PFSK-1 (cell line): Measurements from ENCODE around the gene GTF2H1.

Experiments used
- FOXP2 ChIP-seq: optimal IDR thresholded peaks from 2 replicates; pipeline ENCODE3; 2011; ENCODE audit warnings: borderline replicate concordance, control low read depth, inconsistent platforms; ENCODE audit not compliant: insufficient read depth; ENCODE audit errors: extremely low read length, extremely low read depth
- POLR2AphosphoS5 ChIP-seq: IDR thresholded peaks from 2 replicates; pipeline ENCODE4 v1.6.1; 2012; ENCODE audit warnings: low read depth, mild to moderate bottlenecking, control low read depth, low read length, moderate library complexity
- REST ChIP-seq, 2 experiments: IDR thresholded peaks; 2 replicates each; pipeline versions ENCODE4 v1.6.1 to v1.8.0; 2011 to 2012; ENCODE audit warnings: low read depth in 2 of 2, low read length in 2 of 2, control low read depth in 1 of 2, inconsistent platforms in 1 of 2, mild to moderate bottlenecking in 1 of 2, moderate library complexity in 1 of 2; ENCODE audit not compliant: insufficient read depth in 1 of 2
- TAF1 ChIP-seq: IDR thresholded peaks from 2 replicates; pipeline ENCODE4 v1.6.1; 2012; ENCODE audit warnings: low read length, control low read depth, borderline replicate concordance; ENCODE audit not compliant: insufficient read depth

- TF ChIP-seq REST (IDR thresholded peaks at IDR 0.05; ENCODE audit: insufficient read depth in 1 of 2, low read depth in 2 of 2, low read length in 2 of 2) (no peak), POLR2AphosphoS5 (no peak), TAF1 (no peak), FOXP2 (no peak)
Observed at GRCh38 chr11:18375941-18376340, 53.6 kb downstream of the GTF2H1 start.
